H1 (cell line): ENCODE results near the gene PECR. TPM values are rescaled to one million over a fixed set of nuclear protein-coding genes. Genes with fewer than 3 reads are reported as not detected.

Source experiments
- ASH2L ChIP-seq: fragments of 200-600, 300-600 bp; sonication (generic); IDR thresholded peaks from one replicate; pipeline ENCODE4 v1.7.1; 2017; ENCODE audit warnings: low read length
- BACH1 ChIP-seq: IDR thresholded peaks from 2 replicates; pipeline ENCODE4 v1.6.1; 2012; ENCODE audit warnings: low read length, improper control_type of control experiment
- BRCA1 ChIP-seq: IDR thresholded peaks from 2 replicates; pipeline ENCODE4 v1.6.1; 2012; ENCODE audit warnings: low read depth, low read length, improper control_type of control experiment
- CBX5 ChIP-seq: fragments of 300-800, 300-1000 bp; sonication (generic); IDR thresholded peaks from 2 replicates; pipeline ENCODE4 v1.7.1; 2016; ENCODE audit warnings: antibody characterized with exemption, low read length, low read depth
- CBX8 ChIP-seq: fragments of 300-800, 300-1000 bp; sonication (generic); IDR thresholded peaks from 2 replicates; pipeline ENCODE4 v1.7.1; 2016; ENCODE audit warnings: low read depth, low read length, borderline replicate concordance
- CREB1 ChIP-seq: IDR thresholded peaks from 2 replicates; pipeline ENCODE4 v1.6.1; 2012; ENCODE audit warnings: inconsistent platforms
- E2F6 ChIP-seq: IDR thresholded peaks from 2 replicates; pipeline ENCODE4 v1.6.1; 2012; ENCODE audit warnings: inconsistent platforms
- EP300 ChIP-seq, 2 experiments: IDR thresholded peaks; 1 replicate in 1 of 2; 2 replicates in 1 of 2; pipeline ENCODE4 v1.6.1; 2011 to 2012; ENCODE audit warnings: low read depth in 2 of 2, low read length in 2 of 2, mild to moderate bottlenecking in 2 of 2, borderline replicate concordance in 1 of 2, inconsistent platforms in 1 of 2, moderate library complexity in 1 of 2
- JUN ChIP-seq: IDR thresholded peaks from 2 replicates; pipeline ENCODE4 v1.6.1; 2011; ENCODE audit warnings: low read depth, mild to moderate bottlenecking, improper control_type of control experiment, low read length
- JUND ChIP-seq: IDR thresholded peaks from 2 replicates; pipeline ENCODE4 v1.6.1; 2011; ENCODE audit warnings: mild to moderate bottlenecking, improper control_type of control experiment, low read length
- KDM1A ChIP-seq: fragments of 200-600, 300-600 bp; sonication (generic); IDR thresholded peaks from 2 replicates; pipeline ENCODE4 v1.7.1; 2016; ENCODE audit warnings: mild to moderate bottlenecking, low read length, borderline replicate concordance
- KDM4A ChIP-seq: IDR thresholded peaks from one replicate; pipeline ENCODE4 v1.7.1; 2012; ENCODE audit warnings: low read depth, mild to moderate bottlenecking, moderate library complexity, low read length, inconsistent platforms; ENCODE audit not compliant: severe bottlenecking
- MAFK ChIP-seq: IDR thresholded peaks from 2 replicates; pipeline ENCODE4 v1.6.1; 2012; ENCODE audit warnings: low read depth, mild to moderate bottlenecking, improper control_type of control experiment, low read length
- PHF8 ChIP-seq: fragments of 200-600 bp; sonication (generic); conservative IDR thresholded peaks from 2 replicates; pipeline ENCODE4 v1.7.1; 2012; ENCODE audit warnings: low read depth, mild to moderate bottlenecking, inconsistent platforms, low read length, moderate library complexity
- POLR2A ChIP-seq, 2 experiments: IDR thresholded peaks; 1 replicate in 1 of 2; 2 replicates in 1 of 2; pipeline ENCODE4 v1.6.1; 2011; ENCODE audit warnings: low read depth in 2 of 2, low read length in 2 of 2, mild to moderate bottlenecking in 2 of 2; ENCODE audit errors: control extremely low read depth in 1 of 2
- POLR2AphosphoS5 ChIP-seq: IDR thresholded peaks from 2 replicates; pipeline ENCODE4 v1.6.1; 2011; ENCODE audit warnings: low read depth, low read length
- POU5F1 ChIP-seq: IDR thresholded peaks from 2 replicates; pipeline ENCODE4 v1.6.1; 2011; ENCODE audit warnings: low read depth, mild to moderate bottlenecking, low read length, moderate library complexity
- RAD21 ChIP-seq, 2 experiments: IDR thresholded peaks in 1 of 2; conservative IDR thresholded peaks in 1 of 2; 2 replicates each; pipeline ENCODE4 v1.6.1; 2011; ENCODE audit warnings: low read depth in 2 of 2, low read length in 2 of 2, improper control_type of control experiment in 1 of 2, inconsistent platforms in 1 of 2, mild to moderate bottlenecking in 1 of 2, moderate library complexity in 1 of 2
- SAP30 ChIP-seq: fragments of 300-600 bp; sonication (generic); IDR thresholded peaks from 2 replicates; pipeline ENCODE4 v1.7.1; 2012; ENCODE audit warnings: low read length, moderate library complexity, mild to moderate bottlenecking, inconsistent platforms; ENCODE audit not compliant: insufficient read depth, insufficient replicate concordance
- SIRT6 ChIP-seq: IDR thresholded peaks from one replicate; pipeline ENCODE4 v1.7.1; 2012; ENCODE audit warnings: low read length, inconsistent platforms
- SIX5 ChIP-seq: IDR thresholded peaks from 2 replicates; pipeline ENCODE4 v1.6.1; 2011; ENCODE audit warnings: mild to moderate bottlenecking, low read depth, low read length
- TAF1 ChIP-seq: IDR thresholded peaks from 2 replicates; pipeline ENCODE4 v1.6.1; 2011; ENCODE audit warnings: mild to moderate bottlenecking, low read depth, low read length
- TAF7 ChIP-seq: optimal IDR thresholded peaks from 2 replicates; pipeline ENCODE3; 2011; ENCODE audit warnings: low read depth, mild to moderate bottlenecking, inconsistent platforms, low read length, moderate library complexity, borderline replicate concordance
- YY1 ChIP-seq: IDR thresholded peaks from 2 replicates; pipeline ENCODE4 v1.6.1; 2011; ENCODE audit warnings: low read depth, mild to moderate bottlenecking, low read length
- ZNF274 ChIP-seq: IDR thresholded peaks from 2 replicates; pipeline ENCODE4 v1.7.0; 2012; ENCODE audit warnings: low read length, borderline replicate concordance; ENCODE audit errors: extremely low read depth
- polyA plus RNA-seq, 7 experiments: library from polyadenylated mRNA; depleted of rRNA in 3 of 7; stranded (reverse) in 5 of 7; unstranded in 2 of 7; fragments of >200 nt in 5 of 7; fragments of 200-250 nt in 2 of 7; gene quantifications; 1 replicate in 5 of 7; 2 replicates in 1 of 7; 4 replicates in 1 of 7; pipeline versions ENCODE4 v1.2.1 to v1.2.3, GENCODE V29; 2011 to 2013; ENCODE audit warnings: missing spikeins in 2 of 7, mixed read lengths in 2 of 7
- total RNA-seq: library from RNA; stranded (reverse); fragmentation: NEBNext Ultra II Directional; extraction: Animal tissue kit (Norgen Biotek cat#: 25700); gene quantifications from 2 replicates; pipeline ENCODE4 v1.2.1, GENCODE V29; 2021

PECR gene
- total and polyA plus RNA-seq, 2 of the 8 experiments (the other 6 are each of a cell fraction or from before 2014, with no cell fraction given) = 15.9 to 19.2 TPM

- no peak for TF ChIP-seq POU5F1
- TF ChIP-seq CBX5 = no peak
- peak; percentile 74 for TF ChIP-seq E2F6
- no peak for TF ChIP-seq SAP30
- peak; percentile 25 to 38; a peak in 3 of 4 replicates for TF ChIP-seq RAD21 (IDR thresholded peaks at IDR 0.05 in 1 of 2, conservative IDR thresholded peaks at IDR 0.05 in 1 of 2; ENCODE audit: low read depth in 2 of 2, low read length in 2 of 2)
- peak; percentile 79 for TF ChIP-seq ASH2L
- TF ChIP-seq CREB1 = no peak; the same call in 1 of the 2 replicates
- peak; percentile 81 for TF ChIP-seq TAF1
- TF ChIP-seq JUND = no peak
- no peak for TF ChIP-seq CBX8
- TF ChIP-seq SIX5 = no peak
- peak; percentile 35 to 82 for TF ChIP-seq POLR2A (IDR thresholded peaks at IDR 0.05; ENCODE audit: control extremely low read depth in 1 of 2, low read depth in 2 of 2, low read length in 2 of 2)
- TF ChIP-seq SIRT6 = no peak
- TF ChIP-seq JUN = no peak
- TF ChIP-seq PHF8 = peak; percentile 82
- TF ChIP-seq MAFK = no peak
- TF ChIP-seq TAF7 = peak; percentile 54
- no peak; the same call in 1 of the 2 replicates for TF ChIP-seq BACH1
- peak; percentile 69; the same call in 1 of the 2 replicates for TF ChIP-seq POLR2AphosphoS5
- TF ChIP-seq BRCA1 = no peak
- TF ChIP-seq YY1 = 0 out of 2 replicates have a peak, but pooled peaks have one; percentile 8
- TF ChIP-seq EP300 (IDR thresholded peaks at IDR 0.05; ENCODE audit: borderline replicate concordance in 1 of 2, low read depth in 2 of 2, low read length in 2 of 2) = no peak
- no peak for TF ChIP-seq ZNF274
- TF ChIP-seq KDM1A = no peak
- TF ChIP-seq KDM4A = peak; percentile 53
Measured at GRCh38 chr2:216013080-216013909, 68.3 kb downstream of the PECR start, which contains the start of gene MREG (continued).
